Measurements from ENCODE around the gene CTXND2. TPM values are rescaled to one million over a fixed set of nuclear protein-coding genes. Genes with fewer than 3 reads are reported as not detected.
"Not testable (repeated sequence)": the region's sequence is repeated elsewhere in the genome, so short reads cannot be mapped to it uniquely, and the experiment has no call there.

CTXND2 gene
- total RNA-seq, 2 donors from 2014 or later: 1.4 TPM; not detected in 1

- Histone ChIP-seq H3K4me1 (replicated peaks) (no peaks in the 10 kb centered on the region), H3K9me3 (no peaks in the 10 kb centered on the region), H3K36me3 (peaks cover 0 to 3% of the 10 kb centered on the region in 2 donors), H3K27ac (no peak overlapping the region), H3K27me3 (replicated peaks; ENCODE audit: insufficient read depth) (no peaks in the 10 kb centered on the region), H3K4me3 (no peak overlapping the region)
- intact Hi-C loops (cut with DNase I): loop anchor here (5.0 kb wide), 1 partner anchor 45 kb away; the partner anchor contains the start of gene CERS2
- 97% methylated on average over 4 of the region's 4 CpGs for WGBS
- no peak for DNase-seq (ENCODE audit: low spot score)
- TF ChIP-seq POLR2A (IDR thresholded peaks at IDR 0.05) (no peak), CTCF (IDR thresholded peaks at IDR 0.05) (no peak), POLR2AphosphoS5 (IDR thresholded peaks at IDR 0.05) (no peak)
Observed at GRCh38 chr1:150927624-150928023, 40.7 kb downstream of the CTXND2 start.

GRCh38 chr1:150928286-150928685 is 41.4 kb downstream of the CTXND2 start:
- Histone ChIP-seq H3K36me3 (peaks cover 0 to 3% of the 10 kb centered on the region in 2 donors), H3K4me3 (no peak overlapping the region), H3K9me3 (no peaks in the 10 kb centered on the region), H3K27me3 (replicated peaks; ENCODE audit: insufficient read depth) (no peaks in the 10 kb centered on the region), H3K27ac (no peak overlapping the region), H3K4me1 (replicated peaks) (no peaks in the 10 kb centered on the region)
- no peak for DNase-seq (ENCODE audit: low spot score)
- TF ChIP-seq POLR2AphosphoS5 (IDR thresholded peaks at IDR 0.05) (no peak), CTCF (IDR thresholded peaks at IDR 0.05) (no peak), POLR2A (IDR thresholded peaks at IDR 0.05) (no peak)
- WGBS: 94% methylated on average over 3 of the region's 3 CpGs
- intact Hi-C loops (cut with DNase I): loop anchor here (5.0 kb wide), 1 partner anchor 44 kb away; the partner anchor contains the start of gene CERS2

- not testable (repeated sequence) for H3K27ac ChIP-seq; DNase-seq (ENCODE audit: low spot score); H3K36me3 ChIP-seq; H3K9me3 ChIP-seq; H3K27me3 ChIP-seq (replicated peaks; ENCODE audit: insufficient read depth); H3K4me3 ChIP-seq; H3K4me1 ChIP-seq (replicated peaks)
- WGBS: 98% methylated on average over 6 of the region's 6 CpGs
- intact Hi-C loops (cut with DNase I): loop anchor here (5.0 kb wide), 1 partner anchor 44 kb away; the partner anchor contains the start of gene CERS2
Observed at GRCh38 chr1:150928775-150929174, 41.8 kb downstream of the CTXND2 start.

- intact Hi-C loops (cut with DNase I): no loop called here
- Histone ChIP-seq H3K4me3 (no peak overlapping the region), H3K27me3 (replicated peaks; ENCODE audit: insufficient read depth) (no peaks in the 10 kb centered on the region), H3K36me3 (peaks cover 0 to 3% of the 10 kb centered on the region in 2 donors), H3K9me3 (no peaks in the 10 kb centered on the region), H3K27ac (no peak overlapping the region), H3K4me1 (replicated peaks) (no peaks in the 10 kb centered on the region)
- TF ChIP-seq POLR2AphosphoS5 (IDR thresholded peaks at IDR 0.05): no peak
- TF ChIP-seq CTCF (IDR thresholded peaks at IDR 0.05): no peak
- TF ChIP-seq POLR2A (IDR thresholded peaks at IDR 0.05): no peak
- WGBS: 97% methylated on average over 1 of the region's 1 CpG
- DNase-seq (ENCODE audit: low spot score): no peak
Observed at GRCh38 chr1:150931773-150932172, 44.8 kb downstream of the CTXND2 start.

- H3K4me3 ChIP-seq: no peak overlapping the region
- H3K27ac ChIP-seq: no peak overlapping the region
- H3K36me3 ChIP-seq: peaks cover 6 to 14% of the 10 kb centered on the region in 2 donors
- no peaks in the 10 kb centered on the region for H3K27me3 ChIP-seq (replicated peaks; ENCODE audit: insufficient read depth)
- TF ChIP-seq CTCF (IDR thresholded peaks at IDR 0.05) (no peak), POLR2AphosphoS5 (IDR thresholded peaks at IDR 0.05) (no peak), POLR2A (IDR thresholded peaks at IDR 0.05) (no peak)
- H3K9me3 ChIP-seq: no peaks in the 10 kb centered on the region
- DNase-seq (ENCODE audit: low spot score): no peak
- H3K4me1 ChIP-seq (replicated peaks): no peaks in the 10 kb centered on the region
- 78% methylated on average over 5 of the region's 5 CpGs for WGBS
- intact Hi-C loops (cut with DNase I): no loop called here
Observed at GRCh38 chr1:150944856-150945255, 57.9 kb downstream of the CTXND2 start.
